Lower lobe of right lung (tissue), 2 donors: ENCODE measurements around the gene NCEH1. TPM values are rescaled to one million over a fixed set of nuclear protein-coding genes. Genes with fewer than 3 reads are reported as not detected.
A peak's percentile ranks its signal among the peaks of the same experiment; 100 is the strongest.

Experiments used
- ATAC-seq, 2 donors: fragments of 200-7000 bp; cut with Tn5 transposase; one replicate each; pipeline ENCODE4 v1.9.1; 2020 to 2022; ENCODE audit warnings: mild to moderate bottlenecking in 2 of 2, moderate library complexity in 2 of 2
- DNase-seq: peaks from one replicate; pipeline ENCODE4 v3.0.0-alpha.2; 2020
- H3K27ac ChIP-seq: fragments of 200-600 bp; one replicate; pipeline ENCODE4 v1.8.0; 2022
- H3K27me3 ChIP-seq: fragments of 200-600 bp; one replicate; pipeline ENCODE4 v1.8.0; 2022; ENCODE audit warnings: low read depth
- H3K36me3 ChIP-seq: fragments of 200-600 bp; one replicate; pipeline ENCODE4 v1.8.0; 2022; ENCODE audit warnings: mild to moderate bottlenecking
- H3K4me1 ChIP-seq: fragments of 200-600 bp; one replicate; pipeline ENCODE4 v1.8.0; 2022
- H3K4me3 ChIP-seq: fragments of 200-600 bp; one replicate; pipeline ENCODE4 v1.8.0; 2022; ENCODE audit warnings: mild to moderate bottlenecking
- H3K9me3 ChIP-seq: fragments of 200-600 bp; one replicate; pipeline ENCODE4 v1.8.0; 2022
- intact Hi-C: fragments of 100-400 bp; cut with DNase I; formaldehyde crosslinking; loops from one replicate; pipeline ENCODE4 v1.11.0; 2022
- total RNA-seq: library from RNA; stranded (reverse); fragmentation: NEBNext Ultra II Directional; extraction: Animal tissue kit (Norgen Biotek cat#: 25700); gene quantifications from one replicate; pipeline ENCODE4 v1.2.1, GENCODE V29; 2021
- TF ChIP-seq, protein P1 (sequence below): fragments of 200-600 bp; IDR thresholded peaks from one replicate; pipeline ENCODE4 v1.8.0; 2022; ENCODE audit warnings: antibody characterized with exemption, mild to moderate bottlenecking
- donor health status: DM: no; HTN: yes; CAD: no; lungs with severe emphysema.

Gene NCEH1
- total RNA-seq, 1 donor from 2014 or later: 97.7 TPM

DNA sequence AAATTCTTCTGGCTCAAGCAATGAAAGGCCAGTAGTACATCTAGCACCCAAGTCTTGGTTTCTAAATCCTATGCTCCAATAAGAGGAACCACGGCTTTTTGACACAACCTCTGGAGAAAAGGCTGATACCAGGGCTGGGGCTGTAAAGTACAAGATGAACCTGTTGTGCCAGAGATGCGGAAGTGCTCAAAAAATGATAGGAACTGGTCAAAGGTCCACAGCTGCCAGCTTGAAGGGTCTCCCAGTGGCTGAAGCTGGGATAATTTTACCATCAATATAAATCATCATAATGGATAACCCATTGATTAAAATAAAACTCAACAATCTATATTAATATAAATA lies 558 bp upstream of the NCEH1 start:
- no peaks in the 10 kb centered on the region for H3K36me3 ChIP-seq
- no peaks in the 10 kb centered on the region for H3K27me3 ChIP-seq
- no peaks in the 10 kb centered on the region for H3K9me3 ChIP-seq
- intact Hi-C loops: no loop called here
- TF ChIP-seq, protein P1, sequence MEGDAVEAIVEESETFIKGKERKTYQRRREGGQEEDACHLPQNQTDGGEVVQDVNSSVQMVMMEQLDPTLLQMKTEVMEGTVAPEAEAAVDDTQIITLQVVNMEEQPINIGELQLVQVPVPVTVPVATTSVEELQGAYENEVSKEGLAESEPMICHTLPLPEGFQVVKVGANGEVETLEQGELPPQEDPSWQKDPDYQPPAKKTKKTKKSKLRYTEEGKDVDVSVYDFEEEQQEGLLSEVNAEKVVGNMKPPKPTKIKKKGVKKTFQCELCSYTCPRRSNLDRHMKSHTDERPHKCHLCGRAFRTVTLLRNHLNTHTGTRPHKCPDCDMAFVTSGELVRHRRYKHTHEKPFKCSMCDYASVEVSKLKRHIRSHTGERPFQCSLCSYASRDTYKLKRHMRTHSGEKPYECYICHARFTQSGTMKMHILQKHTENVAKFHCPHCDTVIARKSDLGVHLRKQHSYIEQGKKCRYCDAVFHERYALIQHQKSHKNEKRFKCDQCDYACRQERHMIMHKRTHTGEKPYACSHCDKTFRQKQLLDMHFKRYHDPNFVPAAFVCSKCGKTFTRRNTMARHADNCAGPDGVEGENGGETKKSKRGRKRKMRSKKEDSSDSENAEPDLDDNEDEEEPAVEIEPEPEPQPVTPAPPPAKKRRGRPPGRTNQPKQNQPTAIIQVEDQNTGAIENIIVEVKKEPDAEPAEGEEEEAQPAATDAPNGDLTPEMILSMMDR: no peak
- H3K27ac ChIP-seq: peak overlapping the region; percentile 82
- H3K4me3 ChIP-seq: peak overlapping the region; percentile 71
- peaks cover 30% of the 10 kb centered on the region for H3K4me1 ChIP-seq
- ATAC-seq: peak; percentile 32 to 43
- DNase-seq: no peak

DNA sequence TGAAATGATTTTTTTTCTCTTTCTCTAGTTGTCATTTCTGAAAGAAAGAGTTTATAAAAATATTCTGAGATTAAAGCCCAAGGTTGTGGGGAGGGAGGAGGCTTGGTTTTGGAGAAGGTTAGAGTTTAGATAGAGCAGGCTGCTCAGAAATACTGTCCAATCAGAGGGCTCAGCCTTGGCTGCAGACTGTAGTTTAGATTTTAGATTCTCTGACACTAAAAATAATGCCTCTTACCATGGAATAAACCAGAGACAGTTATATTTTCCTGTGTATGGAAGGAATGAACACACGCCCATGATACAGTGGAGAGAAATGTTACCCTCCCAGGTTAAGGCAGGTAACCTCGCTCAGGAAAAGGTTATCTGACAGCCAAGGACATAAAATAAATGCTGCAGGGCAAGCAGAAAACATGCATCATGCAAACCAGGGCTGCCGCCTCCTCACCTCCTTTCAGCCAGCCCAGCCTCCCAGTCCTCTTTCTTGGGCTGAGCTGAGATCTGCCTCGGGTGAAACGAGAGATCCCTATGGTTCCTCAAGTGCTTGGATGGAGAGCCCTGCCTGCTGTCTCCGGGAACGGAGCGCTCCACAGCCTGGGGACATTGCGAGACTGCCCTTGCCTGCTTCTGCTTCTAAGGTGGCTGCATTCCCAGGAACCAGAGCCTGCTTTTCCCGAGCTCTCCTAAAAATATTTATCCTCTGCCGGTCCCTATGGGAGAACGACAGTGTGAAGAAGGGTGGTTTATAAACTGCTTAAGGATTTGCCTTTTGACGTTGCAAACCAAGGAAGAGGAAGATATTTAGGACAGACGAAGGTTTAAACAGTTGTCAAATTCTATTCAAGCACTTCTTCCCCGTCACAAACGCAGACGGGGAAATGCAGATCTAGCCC lies 848 bp downstream of the NCEH1 start:
- peak; percentile 68 for ATAC-seq
- no peaks in the 10 kb centered on the region for H3K9me3 ChIP-seq
- peak; percentile 54 for DNase-seq
- peak overlapping the region; percentile 71 for H3K4me3 ChIP-seq
- peaks cover 30% of the 10 kb centered on the region for H3K4me1 ChIP-seq
- TF ChIP-seq, protein P1: no peak
- no peaks in the 10 kb centered on the region for H3K36me3 ChIP-seq
- H3K27ac ChIP-seq: peak overlapping the region; percentile 82
- no peaks in the 10 kb centered on the region for H3K27me3 ChIP-seq
- intact Hi-C loops: no loop called here

DNA sequence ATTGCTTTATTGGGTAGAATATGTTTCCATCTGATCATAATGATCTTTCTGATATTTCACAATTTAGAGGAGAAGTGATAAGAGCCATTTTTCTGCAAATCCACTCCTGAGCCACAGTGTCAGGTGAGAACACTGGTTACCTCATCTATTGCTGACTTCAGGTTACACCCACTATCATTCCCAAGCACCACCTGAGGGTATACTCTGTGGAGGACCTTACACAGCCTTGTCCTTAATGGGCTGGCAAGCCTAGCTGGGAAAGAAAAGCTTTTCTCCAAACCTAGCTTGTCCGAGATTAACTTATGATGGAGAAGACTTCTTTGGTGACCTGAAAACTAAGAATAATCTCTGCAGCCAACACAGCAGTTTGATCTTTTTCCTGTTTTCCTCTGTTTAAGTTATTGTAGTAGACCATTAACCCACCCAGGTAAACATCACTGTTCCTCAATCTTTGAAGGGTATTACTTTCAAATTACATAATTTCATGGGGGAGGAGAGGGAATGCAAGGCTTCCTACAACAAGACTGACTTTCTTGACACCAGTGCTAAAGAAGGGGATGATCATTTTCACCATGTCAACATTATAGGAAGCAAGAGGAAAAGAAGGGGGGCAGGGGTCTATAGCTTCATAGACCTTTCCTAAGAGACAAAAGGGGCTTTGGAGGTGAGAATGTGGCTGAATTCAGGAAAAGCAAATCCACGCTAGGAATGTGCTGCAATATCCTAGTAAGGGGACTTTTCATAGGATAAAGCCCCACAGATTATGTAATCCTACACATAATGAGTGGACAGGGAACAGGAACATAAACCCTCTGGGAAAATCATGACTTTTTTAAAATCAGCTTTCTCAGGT lies 1.7 kb downstream of the NCEH1 start:
- Histone ChIP-seq H3K36me3 (no peaks in the 10 kb centered on the region), H3K4me3 (peak overlapping the region; percentile 71), H3K27ac (peak overlapping the region; percentile 82), H3K27me3 (no peaks in the 10 kb centered on the region), H3K4me1 (peaks cover 30% of the 10 kb centered on the region), H3K9me3 (no peaks in the 10 kb centered on the region)
- intact Hi-C loops: no loop called here
- TF ChIP-seq, protein P1: no peak
- DNase-seq: no peak
- no peak for ATAC-seq

DNA sequence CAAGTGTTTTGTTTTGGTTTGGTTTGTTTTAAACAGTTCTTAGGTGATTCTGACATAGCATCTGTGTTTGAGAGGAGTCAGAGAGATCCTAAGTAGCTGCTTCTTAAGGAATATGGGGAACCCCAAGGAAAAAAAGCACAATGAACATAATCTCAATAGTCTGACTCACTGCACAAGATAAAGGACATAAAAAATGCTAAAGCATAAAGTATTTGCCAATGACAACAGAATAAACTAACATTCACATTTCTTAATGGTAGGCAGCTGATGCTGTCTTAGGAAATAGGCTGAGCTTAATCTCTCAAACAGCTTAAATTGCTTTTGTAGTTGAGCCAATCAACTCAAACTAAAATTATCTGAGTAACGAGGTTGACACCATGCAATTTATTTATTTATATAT lies 2.9 kb downstream of the NCEH1 start:
- Histone ChIP-seq H3K9me3 (no peaks in the 10 kb centered on the region), H3K4me1 (peaks cover 30% of the 10 kb centered on the region), H3K4me3 (peak overlapping the region; percentile 71), H3K27me3 (no peaks in the 10 kb centered on the region), H3K36me3 (no peaks in the 10 kb centered on the region), H3K27ac (no peak overlapping the region)
- TF ChIP-seq, protein P1: no peak
- no peak for DNase-seq
- intact Hi-C loops: no loop called here
- peak; percentile 1 to 3 for ATAC-seq

DNA sequence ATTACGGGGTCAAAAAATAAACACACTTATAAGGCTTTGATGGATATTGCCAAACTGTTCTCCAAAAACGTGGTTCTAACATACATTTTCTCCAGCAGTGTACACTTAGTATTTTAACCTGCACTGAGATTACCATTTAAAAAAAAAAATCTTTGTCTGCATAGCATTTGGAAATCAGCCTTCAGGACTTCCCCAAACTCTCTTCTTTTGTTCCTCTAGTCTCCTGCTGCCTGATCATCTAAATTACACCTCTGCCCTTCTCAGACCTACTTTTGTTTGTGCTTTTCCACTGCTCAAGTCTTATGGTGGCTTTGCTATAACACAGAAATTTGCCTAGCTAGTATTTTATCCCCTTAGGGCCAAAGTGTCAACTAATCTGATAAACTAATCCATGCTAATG lies 3.8 kb downstream of the NCEH1 start:
- Histone ChIP-seq H3K27ac (no peak overlapping the region), H3K4me1 (peaks cover 29% of the 10 kb centered on the region), H3K27me3 (no peaks in the 10 kb centered on the region), H3K36me3 (no peaks in the 10 kb centered on the region), H3K9me3 (no peaks in the 10 kb centered on the region), H3K4me3 (no peak overlapping the region)
- DNase-seq (no peak), ATAC-seq (no peak)
- intact Hi-C loops: no loop called here
- TF ChIP-seq, protein P1: no peak
